ENCODE results near the gene ASCC2.
A peak's percentile ranks its signal among the peaks of the same experiment; 100 is the strongest.

Gene ASCC2

DNA sequence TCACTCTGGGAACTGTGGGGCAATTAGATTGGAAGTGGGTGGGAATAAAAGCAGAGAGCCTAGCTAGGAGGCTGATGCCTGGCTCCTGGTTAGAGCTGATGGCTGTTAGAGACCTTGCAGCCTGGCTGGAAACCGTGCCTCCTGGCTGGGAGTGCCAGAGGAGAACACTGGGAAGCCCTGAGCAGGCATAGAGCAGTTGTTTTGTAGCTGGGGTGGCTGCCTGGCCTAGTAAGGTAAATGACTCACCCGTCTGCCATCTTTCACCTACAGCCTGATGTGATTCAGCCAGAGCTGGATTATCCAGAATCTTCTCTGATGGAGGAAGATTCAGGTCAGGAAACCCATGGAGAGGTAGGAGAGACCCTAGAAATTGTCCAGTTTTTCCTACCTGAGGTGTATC lies 64.8 kb downstream of the ASCC2 start:
- no peaks in the 10 kb centered on the region for H3K27me3 Mint-ChIP-seq
- peaks cover 16% of the 10 kb centered on the region for H3K4me1 Mint-ChIP-seq
- ATAC-seq (no peak), DNase-seq (no peak)
- no peak overlapping the region for H3K4me3 Mint-ChIP-seq
- no peaks in the 10 kb centered on the region for H3K9me3 Mint-ChIP-seq
- H3K36me3 Mint-ChIP-seq (ENCODE audit: low read depth): peaks cover 27% of the 10 kb centered on the region
- no peak overlapping the region for H3K27ac Mint-ChIP-seq

- no peak for DNase-seq
- no peak overlapping the region for H3K27ac Mint-ChIP-seq
- no peaks in the 10 kb centered on the region for H3K9me3 Mint-ChIP-seq
Observed at GRCh38 chr22:29772170-29772641, 65.9 kb downstream of the ASCC2 start.

DNA sequence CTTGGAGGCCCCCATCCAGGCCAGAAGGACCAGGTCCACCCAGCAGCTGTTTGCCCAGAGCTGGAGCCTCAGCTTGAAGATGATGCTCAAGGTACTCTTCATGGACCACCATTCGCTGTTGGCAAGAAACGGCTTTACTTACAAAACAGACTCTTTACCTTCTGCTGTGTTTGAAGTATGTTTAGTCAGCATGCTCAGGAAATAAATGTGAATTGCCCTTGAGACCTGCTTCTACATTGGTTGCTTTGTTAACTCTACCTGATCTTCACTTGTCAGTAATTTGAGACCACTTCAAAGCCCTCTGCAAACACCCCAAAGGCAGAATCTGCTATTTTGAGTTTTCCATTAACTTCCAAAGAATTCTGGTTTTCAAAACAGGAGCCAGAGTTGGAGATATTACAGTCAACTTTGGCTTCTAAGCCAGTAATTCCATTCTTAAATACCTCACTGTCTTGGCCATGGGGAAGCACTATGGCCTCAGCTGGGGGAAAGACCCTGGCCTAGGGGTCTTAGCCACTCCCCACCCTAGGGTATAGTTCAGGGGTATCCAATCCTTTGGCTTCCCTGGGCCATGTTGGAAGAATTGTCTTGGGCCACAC lies 68.3 kb downstream of the ASCC2 start:
- Mint-ChIP-seq H3K4me3 (peak overlapping the region; percentile 100), H3K27ac (no peak overlapping the region), H3K36me3 (ENCODE audit: low read depth) (peaks cover 31% of the 10 kb centered on the region), H3K4me1 (peaks cover 34% of the 10 kb centered on the region), H3K9me3 (no peaks in the 10 kb centered on the region), H3K27me3 (no peaks in the 10 kb centered on the region)
- ATAC-seq (no peak), DNase-seq (no peak)

More at GRCh38 chr22:29772170-29772641, 65.9 kb downstream of the ASCC2 start:
- Mint-ChIP-seq H3K27me3 (no peaks in the 10 kb centered on the region), H3K4me3 (no peak overlapping the region), H3K4me1 (peaks cover 21% of the 10 kb centered on the region), H3K36me3 (ENCODE audit: low read depth) (peaks cover 30% of the 10 kb centered on the region)
- no peak for ATAC-seq

GRCh38 chr22:29768052-29768693 lies 69.9 kb downstream of the ASCC2 start:
- no peak for ATAC-seq
- peaks cover 41% of the 10 kb centered on the region for H3K4me1 Mint-ChIP-seq
- no peaks in the 10 kb centered on the region for H3K27me3 Mint-ChIP-seq
- H3K9me3 Mint-ChIP-seq: no peaks in the 10 kb centered on the region
- H3K27ac Mint-ChIP-seq: peak overlapping the region; percentile 99
- peak overlapping the region; percentile 100 for H3K4me3 Mint-ChIP-seq
- H3K36me3 Mint-ChIP-seq (ENCODE audit: low read depth): peaks cover 31% of the 10 kb centered on the region
- DNase-seq: no peak

DNA sequence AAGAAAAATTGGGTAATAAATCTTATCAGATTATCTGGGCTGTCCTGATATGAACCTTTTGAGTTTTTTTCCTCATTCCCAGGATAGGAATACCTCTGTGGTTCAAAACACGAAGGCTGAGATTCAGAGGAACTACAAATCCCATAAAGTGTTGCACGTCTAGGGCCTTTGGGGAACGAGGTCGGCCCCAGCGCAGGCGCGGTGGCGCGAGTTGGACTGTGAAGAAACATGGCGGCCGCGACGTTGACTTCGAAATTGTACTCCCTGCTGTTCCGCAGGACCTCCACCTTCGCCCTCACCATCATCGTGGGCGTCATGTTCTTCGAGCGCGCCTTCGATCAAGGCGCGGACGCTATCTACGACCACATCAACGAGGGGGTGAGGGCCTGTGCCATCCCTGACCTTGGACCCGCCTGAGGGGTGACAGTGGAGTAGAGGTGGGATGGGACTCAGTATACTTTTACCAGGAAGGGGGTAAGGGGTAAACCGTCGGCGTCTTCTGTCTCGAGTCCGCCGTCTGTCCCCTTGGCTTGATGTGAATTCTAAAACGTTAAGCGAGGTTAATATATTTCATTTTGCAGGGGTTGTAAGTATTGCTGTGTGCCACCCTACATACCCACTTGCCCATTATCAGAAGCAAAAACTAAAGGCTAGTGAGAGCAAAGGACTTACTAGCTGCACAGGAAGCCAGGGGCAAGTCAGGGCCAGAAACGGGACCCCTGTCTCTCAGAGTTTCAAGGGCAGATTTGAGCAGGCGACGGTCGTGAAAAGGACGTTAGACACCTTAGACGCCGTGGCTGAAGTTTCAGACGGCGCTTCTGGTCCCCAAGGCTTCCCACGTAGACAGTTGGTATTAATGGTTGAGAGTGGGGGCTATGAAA lies 70.7 kb downstream of the ASCC2 start, which contains the start of gene UQCR10:
Gene UQCR10 (plus strand): TSS at position 199 of the 881 bp plus-strand sequence. CDS start 30 bp downstream, at position 229.
- ATAC-seq (peak; percentile 77), DNase-seq (peak; percentile 95)
- H3K36me3 Mint-ChIP-seq (ENCODE audit: low read depth): peaks cover 29% of the 10 kb centered on the region
- no peaks in the 10 kb centered on the region for H3K9me3 Mint-ChIP-seq
- H3K27ac Mint-ChIP-seq: peak within 1 kb of the TSS; percentile 99
- H3K27me3 Mint-ChIP-seq: no peaks in the 10 kb centered on the region
- peak within 1 kb of the TSS; percentile 100 for H3K4me3 Mint-ChIP-seq
- H3K4me1 Mint-ChIP-seq: peaks cover 41% of the 10 kb centered on the region

GRCh38 chr22:29766632-29767170 lies 71.4 kb downstream of the ASCC2 start, which contains the start of gene ZMAT5:
ZMAT5 (minus strand) TSS chr22:29767007; CDS start chr22:29748544, 18,463 bp downstream.
- peaks cover 28% of the 10 kb centered on the region for H3K36me3 Mint-ChIP-seq (ENCODE audit: low read depth)
- H3K4me1 Mint-ChIP-seq: peaks cover 41% of the 10 kb centered on the region
- ATAC-seq (peak; percentile 98), DNase-seq (peak; percentile 89)
- H3K4me3 Mint-ChIP-seq: peak within 1 kb of the TSS; percentile 100
- peak within 1 kb of the TSS; percentile 99 for H3K27ac Mint-ChIP-seq
- no peaks in the 10 kb centered on the region for H3K9me3 Mint-ChIP-seq
- H3K27me3 Mint-ChIP-seq: no peaks in the 10 kb centered on the region

- H3K27ac Mint-ChIP-seq: peak overlapping the region; percentile 99
- no peaks in the 10 kb centered on the region for H3K27me3 Mint-ChIP-seq
- peaks cover 41% of the 10 kb centered on the region for H3K4me1 Mint-ChIP-seq
Observed at GRCh38 chr22:29765905-29766631, 72.0 kb downstream of the ASCC2 start.

GRCh38 chr22:29762263-29762662 lies 75.8 kb downstream of the ASCC2 start:
- ATAC-seq (no peak), DNase-seq (no peak)
- Mint-ChIP-seq H3K27me3 (no peaks in the 10 kb centered on the region), H3K36me3 (ENCODE audit: low read depth) (peaks cover 1% of the 10 kb centered on the region), H3K4me1 (peaks cover 20% of the 10 kb centered on the region), H3K4me3 (no peak overlapping the region), H3K9me3 (no peaks in the 10 kb centered on the region), H3K27ac (no peak overlapping the region)

More at GRCh38 chr22:29765905-29766631, 72.0 kb downstream of the ASCC2 start:
- Mint-ChIP-seq H3K9me3 (no peaks in the 10 kb centered on the region), H3K4me3 (peak overlapping the region; percentile 100), H3K36me3 (ENCODE audit: low read depth) (peaks cover 26% of the 10 kb centered on the region)
- peak; percentile 21 for DNase-seq
- ATAC-seq: peak; percentile 12

GRCh38 chr22:29758959-29759358 lies 79.1 kb downstream of the ASCC2 start:
- Mint-ChIP-seq H3K4me3 (no peak overlapping the region), H3K27ac (no peak overlapping the region), H3K27me3 (no peaks in the 10 kb centered on the region), H3K36me3 (ENCODE audit: low read depth) (no peaks in the 10 kb centered on the region), H3K4me1 (peaks cover 1% of the 10 kb centered on the region), H3K9me3 (no peaks in the 10 kb centered on the region)
- ATAC-seq (no peak), DNase-seq (no peak)

DNA sequence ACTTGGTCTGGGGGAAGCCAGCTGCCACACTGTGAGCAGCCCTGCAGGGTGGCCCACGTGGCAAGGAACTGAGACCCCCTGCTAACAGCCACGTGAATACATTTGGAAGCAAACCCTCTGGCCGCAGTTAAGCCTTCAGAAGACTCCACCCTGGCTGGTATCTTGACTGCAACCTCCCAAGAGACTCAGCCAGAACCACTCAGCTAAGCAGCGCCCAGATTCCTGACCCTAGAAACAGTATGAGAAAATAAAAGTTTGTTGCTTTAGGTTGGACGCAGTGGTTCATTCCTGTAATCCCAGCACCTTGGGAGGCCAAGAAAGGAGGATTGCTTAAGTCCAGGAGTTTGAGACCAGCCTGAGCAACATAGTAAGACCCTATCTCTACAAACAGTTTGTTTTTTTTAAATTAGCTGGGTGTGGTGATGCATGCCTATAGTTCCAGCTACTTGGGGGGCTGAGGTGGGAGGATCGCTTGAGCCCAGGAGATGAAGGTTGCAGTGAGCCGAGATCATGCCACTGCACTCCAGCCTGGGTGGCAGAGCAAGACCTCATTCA lies 79.9 kb downstream of the ASCC2 start:
- ATAC-seq: no peak
- DNase-seq: no peak
- Mint-ChIP-seq H3K27me3 (no peaks in the 10 kb centered on the region), H3K36me3 (ENCODE audit: low read depth) (no peaks in the 10 kb centered on the region), H3K4me1 (no peaks in the 10 kb centered on the region), H3K27ac (no peak overlapping the region), H3K4me3 (no peak overlapping the region), H3K9me3 (no peaks in the 10 kb centered on the region)

GRCh38 chr22:29757096-29757495 lies 81.0 kb downstream of the ASCC2 start:
- ATAC-seq (no peak), DNase-seq (no peak)
- Mint-ChIP-seq H3K4me1 (no peaks in the 10 kb centered on the region), H3K9me3 (no peaks in the 10 kb centered on the region), H3K27me3 (no peaks in the 10 kb centered on the region), H3K27ac (no peak overlapping the region), H3K4me3 (no peak overlapping the region), H3K36me3 (ENCODE audit: low read depth) (no peaks in the 10 kb centered on the region)

DNA sequence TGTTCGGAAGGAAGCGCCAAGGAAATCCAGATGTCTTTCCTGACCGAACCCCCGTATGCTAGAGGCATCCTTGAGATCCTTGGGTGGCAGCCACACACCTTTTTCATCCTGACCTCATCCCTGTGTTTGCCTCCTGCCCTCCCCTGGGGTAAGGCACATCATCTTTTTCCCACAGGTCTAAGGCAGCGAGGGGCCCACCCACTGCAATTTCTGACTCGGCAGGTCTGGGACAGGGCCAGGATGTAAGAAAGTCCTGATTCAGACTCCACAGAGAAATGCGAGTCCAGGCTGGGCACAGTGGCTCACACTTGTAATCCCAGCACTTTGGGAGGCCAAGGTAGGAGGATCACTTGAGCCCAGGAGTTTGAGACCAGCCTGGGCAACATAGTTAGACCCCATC lies 81.7 kb downstream of the ASCC2 start:
- H3K4me1 Mint-ChIP-seq: no peaks in the 10 kb centered on the region
- no peak overlapping the region for H3K27ac Mint-ChIP-seq
- no peaks in the 10 kb centered on the region for H3K36me3 Mint-ChIP-seq (ENCODE audit: low read depth)
- H3K27me3 Mint-ChIP-seq: no peaks in the 10 kb centered on the region
- DNase-seq: no peak
- no peaks in the 10 kb centered on the region for H3K9me3 Mint-ChIP-seq
- no peak for ATAC-seq
- H3K4me3 Mint-ChIP-seq: no peak overlapping the region

DNA sequence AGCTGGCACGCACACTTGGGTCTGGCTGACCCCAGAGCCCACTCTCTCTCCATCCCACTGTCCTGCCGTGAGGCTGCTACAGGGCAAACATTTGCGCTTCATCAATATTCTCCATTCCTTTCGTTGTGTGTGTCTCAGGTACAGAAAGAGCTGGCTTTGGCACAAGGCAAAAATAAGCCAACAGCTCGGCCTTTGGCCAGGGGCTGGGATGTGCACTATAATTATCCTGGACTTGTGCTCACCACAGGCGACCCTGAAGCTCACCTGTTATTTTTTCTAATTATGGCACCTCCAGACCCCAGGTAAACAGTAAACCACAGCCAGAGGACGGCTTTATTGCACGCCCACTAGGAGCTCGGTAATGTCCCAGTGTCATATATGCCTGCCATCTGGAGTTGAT lies 82.2 kb downstream of the ASCC2 start:
- H3K27ac Mint-ChIP-seq: no peak overlapping the region
- ATAC-seq: no peak
- H3K4me1 Mint-ChIP-seq: peaks cover 4% of the 10 kb centered on the region
- H3K27me3 Mint-ChIP-seq: no peaks in the 10 kb centered on the region
- H3K9me3 Mint-ChIP-seq: no peaks in the 10 kb centered on the region
- peaks cover 2% of the 10 kb centered on the region for H3K36me3 Mint-ChIP-seq (ENCODE audit: low read depth)
- no peak overlapping the region for H3K4me3 Mint-ChIP-seq
- no peak for DNase-seq
